CD4-positive, alpha-beta T cell treated with Interleukin-17A for 1 hour (primary cell): ENCODE data around the gene MMAB.

ENCODE experiments used
- DNase-seq: peaks from one replicate; pipeline ENCODE4 v3.0.0-alpha.2; 2020

Gene MMAB

GRCh38 chr12:109601557-109601956 lies 28.3 kb upstream of the MMAB start:
- no peak for DNase-seq

- no peak for DNase-seq
These were observed 27.7 kb upstream of the MMAB start for GRCh38 chr12:109600995-109601394.

- DNase-seq = no peak
These were observed 27.2 kb upstream of the MMAB start for GRCh38 chr12:109600481-109600880.

GRCh38 chr12:109599087-109599486 lies 25.8 kb upstream of the MMAB start:
- no peak for DNase-seq

GRCh38 chr12:109598428-109598854 lies 25.1 kb upstream of the MMAB start:
- no peak for DNase-seq

GRCh38 chr12:109597795-109598427 lies 24.6 kb upstream of the MMAB start:
- DNase-seq = peak; percentile 55

GRCh38 chr12:109597414-109597794 lies 24.1 kb upstream of the MMAB start:
- DNase-seq = no peak

GRCh38 chr12:109596418-109597244 lies 23.3 kb upstream of the MMAB start:
- no peak for DNase-seq

- DNase-seq = peak; percentile 20
These were observed 22.1 kb upstream of the MMAB start for GRCh38 chr12:109595321-109595902.

- DNase-seq = no peak
These were observed 21.4 kb upstream of the MMAB start for GRCh38 chr12:109594556-109595317.

GRCh38 chr12:109592905-109593272 lies 19.6 kb upstream of the MMAB start:
- DNase-seq = no peak

- DNase-seq = no peak
These were observed 19.0 kb upstream of the MMAB start for GRCh38 chr12:109592195-109592904.

GRCh38 chr12:109591041-109591440 lies 17.7 kb upstream of the MMAB start:
- DNase-seq = no peak

GRCh38 chr12:109590566-109590965 lies 17.3 kb upstream of the MMAB start:
- no peak for DNase-seq

GRCh38 chr12:109589691-109590245 lies 16.5 kb upstream of the MMAB start:
- DNase-seq = no peak

GRCh38 chr12:109589240-109589590 lies 15.9 kb upstream of the MMAB start:
- no peak for DNase-seq

GRCh38 chr12:109588461-109589239 lies 15.3 kb upstream of the MMAB start:
- DNase-seq = no peak

GRCh38 chr12:109587921-109588320 lies 14.6 kb upstream of the MMAB start:
- DNase-seq = no peak

- no peak for DNase-seq
These were observed 13.3 kb upstream of the MMAB start for GRCh38 chr12:109586385-109587296.

- DNase-seq = no peak
These were observed 10.4 kb upstream of the MMAB start for GRCh38 chr12:109583733-109584132.

- DNase-seq = no peak
These were observed 9.3 kb upstream of the MMAB start for GRCh38 chr12:109582636-109583035.
